NAMALWA (cell line): ENCODE measurements around the gene FAM78A.

Source experiments
- DNase-seq: peaks from one replicate; pipeline ENCODE4 v3.0.0-alpha.2; 2015; ENCODE audit warnings: low spot score

Gene FAM78A

DNA sequence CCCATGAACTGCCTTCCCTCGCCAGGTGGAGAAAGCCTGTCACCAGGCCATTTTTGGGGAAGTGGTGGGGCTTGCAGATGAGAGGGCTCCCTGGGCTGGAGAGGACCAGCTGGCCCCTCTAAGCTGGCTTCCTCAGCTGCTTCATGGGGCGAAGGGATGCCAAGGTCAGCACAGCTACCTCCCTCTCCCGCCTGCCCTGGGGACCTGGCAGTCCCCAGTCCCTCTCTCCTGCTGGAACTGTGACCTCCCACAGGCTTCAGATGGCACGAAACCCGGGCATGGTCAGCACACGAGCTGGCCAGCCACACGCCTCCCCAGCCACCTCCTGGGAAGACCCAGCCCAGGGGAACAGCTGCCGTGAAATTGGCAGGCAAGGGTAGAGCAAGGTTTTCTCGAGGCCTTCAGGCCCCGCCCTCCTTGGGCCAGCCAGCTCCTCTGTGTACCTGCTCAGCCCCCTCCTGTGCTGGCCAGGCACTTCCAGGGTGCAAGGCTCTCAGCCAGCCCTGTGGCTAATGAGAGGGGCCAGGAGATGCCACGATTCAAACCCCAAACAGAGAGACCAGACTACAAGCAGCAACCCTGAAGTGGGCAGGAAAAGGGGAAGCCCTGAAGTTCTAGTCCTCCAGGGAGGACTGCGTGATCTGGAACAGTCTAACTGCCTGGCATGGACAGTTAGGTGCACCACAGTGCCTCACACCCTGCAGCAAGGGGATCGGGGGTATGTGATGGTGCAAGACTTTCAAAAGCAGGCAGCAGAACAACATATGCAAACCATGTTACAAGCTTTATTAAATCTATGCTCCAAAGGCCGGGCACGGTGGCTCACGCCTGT is 26.1 kb upstream of the FAM78A start:
- DNase-seq: no peak

DNA sequence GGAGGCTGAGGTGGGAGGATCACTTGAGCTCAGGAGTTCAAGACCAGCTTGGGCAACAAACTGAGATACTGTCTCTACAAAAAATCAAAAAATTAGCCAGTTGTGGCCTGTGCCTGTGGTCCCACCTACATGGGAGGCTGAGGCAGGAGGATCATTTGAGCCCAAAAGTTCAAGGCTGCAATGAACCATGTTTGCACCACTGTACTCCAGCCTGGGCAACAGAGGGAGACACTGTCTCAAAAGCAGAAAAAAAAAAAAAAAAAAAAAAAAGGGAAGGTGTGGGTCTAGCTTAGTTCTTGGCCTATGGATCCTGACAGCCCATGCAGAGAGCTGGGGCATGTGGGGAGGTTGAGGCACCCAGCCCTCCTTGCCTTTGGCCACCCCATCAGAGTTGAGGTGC is 24.1 kb upstream of the FAM78A start:
- no peak for DNase-seq

DNA sequence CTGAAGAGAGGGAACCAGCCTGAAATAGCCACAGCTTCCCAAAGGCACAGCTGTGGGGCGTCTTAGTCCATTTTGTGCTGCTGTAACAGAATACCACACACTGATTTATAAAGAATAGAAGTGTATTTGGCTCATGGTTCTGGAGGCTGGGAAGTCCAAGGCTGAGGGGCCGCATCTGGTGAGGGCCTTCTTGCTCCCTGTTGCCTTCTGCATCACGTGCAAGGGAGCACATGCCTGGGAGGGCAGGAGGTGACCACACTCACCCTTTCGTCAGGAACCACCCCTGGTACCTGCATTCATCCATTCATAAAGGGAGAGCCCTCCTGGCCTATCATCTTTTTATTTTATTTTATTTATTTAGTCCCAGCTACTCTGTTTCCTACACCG is 23.6 kb upstream of the FAM78A start:
- DNase-seq: no peak

DNA sequence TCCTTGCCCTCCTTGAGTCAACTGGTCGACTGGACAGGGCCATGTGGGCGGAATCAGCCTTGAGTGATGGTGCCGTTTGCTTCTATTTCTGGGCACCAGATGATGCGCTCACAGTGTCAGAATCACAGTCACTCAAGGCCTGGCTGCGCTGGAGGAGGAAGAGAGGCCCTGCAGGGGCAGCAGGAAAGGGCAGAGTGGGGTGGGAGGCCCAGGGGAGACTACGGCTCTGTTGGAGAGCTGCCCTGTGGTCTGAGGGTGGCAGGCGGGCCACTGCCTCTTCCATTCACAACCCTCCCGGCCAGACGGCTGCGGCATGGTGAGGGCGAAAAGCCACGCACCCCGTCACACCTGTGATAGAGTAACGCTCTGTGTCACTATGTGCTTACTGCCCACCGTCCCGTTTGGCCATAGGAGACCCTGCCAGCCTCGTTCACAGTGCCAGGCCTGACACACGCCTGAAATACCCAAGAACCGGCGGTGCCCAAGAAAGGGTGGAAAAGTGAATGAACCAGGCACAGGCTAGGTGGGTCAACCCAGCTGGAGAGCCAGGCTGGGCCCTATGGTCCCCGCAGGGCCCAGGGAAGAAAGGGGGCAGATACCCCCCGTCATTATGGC is 23.1 kb upstream of the FAM78A start:
- no peak for DNase-seq

DNA sequence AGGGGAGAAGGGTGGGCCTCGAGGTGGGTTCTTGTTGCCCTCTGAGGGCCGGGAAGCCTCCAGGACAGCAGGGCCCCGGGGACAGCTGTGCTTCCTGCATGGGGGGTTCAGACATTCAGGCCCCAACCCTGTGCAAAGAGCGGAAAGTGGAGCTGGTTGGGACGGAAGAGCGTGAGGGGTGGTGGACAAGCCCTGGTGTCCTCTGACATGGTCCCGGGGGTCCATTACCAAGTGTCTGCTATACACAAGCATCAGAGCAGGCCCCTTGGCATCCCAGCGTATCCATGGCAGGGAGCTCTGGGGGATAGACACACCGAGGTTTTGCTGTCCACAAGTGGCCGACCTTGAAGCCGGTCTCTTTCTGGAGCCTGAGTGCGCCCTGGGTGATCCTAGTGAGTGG is 22.5 kb upstream of the FAM78A start:
- no peak for DNase-seq

DNA sequence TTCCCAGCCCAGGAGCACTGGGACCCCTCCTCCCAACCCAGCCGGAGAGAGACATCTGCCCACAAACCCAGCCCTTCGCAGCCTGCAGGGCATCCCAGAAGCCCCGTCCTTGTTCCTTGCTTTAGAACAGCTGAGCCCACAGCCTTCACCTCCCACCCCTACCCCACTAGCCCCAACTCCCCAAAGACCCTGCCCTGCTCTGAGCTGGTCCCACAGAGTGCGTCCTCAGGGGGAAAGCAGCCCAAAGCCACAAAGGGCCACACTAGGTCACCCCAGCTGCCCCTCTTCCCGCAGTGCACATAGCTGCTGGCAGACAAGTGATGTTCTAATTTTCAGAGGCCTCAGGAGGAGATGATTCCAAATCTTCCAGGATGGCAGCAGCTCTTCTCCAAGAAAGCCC is 22.0 kb upstream of the FAM78A start:
- DNase-seq: no peak

DNA sequence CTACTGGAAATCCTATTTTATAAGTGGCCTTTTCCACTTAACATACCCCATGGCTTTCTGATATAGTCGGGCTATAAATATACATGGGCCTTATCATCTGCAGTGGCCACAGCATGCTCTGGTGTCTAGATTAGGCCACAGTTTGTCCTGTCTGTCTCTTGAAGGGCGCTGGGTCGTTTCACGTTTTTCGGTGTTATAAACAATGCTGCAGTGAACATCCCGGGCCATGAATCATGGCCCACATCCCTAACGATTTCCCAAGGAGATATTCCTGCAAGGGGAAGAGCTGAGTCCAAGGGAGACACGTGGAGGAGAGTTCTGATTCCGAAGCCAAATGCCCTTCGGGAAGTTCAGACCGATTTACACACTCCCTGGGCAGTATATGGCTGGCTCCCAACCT is 21.6 kb upstream of the FAM78A start:
- DNase-seq: no peak

- DNase-seq: no peak
These were observed 20.7 kb upstream of the FAM78A start for GRCh38 chr9:131296906-131297500.

DNA sequence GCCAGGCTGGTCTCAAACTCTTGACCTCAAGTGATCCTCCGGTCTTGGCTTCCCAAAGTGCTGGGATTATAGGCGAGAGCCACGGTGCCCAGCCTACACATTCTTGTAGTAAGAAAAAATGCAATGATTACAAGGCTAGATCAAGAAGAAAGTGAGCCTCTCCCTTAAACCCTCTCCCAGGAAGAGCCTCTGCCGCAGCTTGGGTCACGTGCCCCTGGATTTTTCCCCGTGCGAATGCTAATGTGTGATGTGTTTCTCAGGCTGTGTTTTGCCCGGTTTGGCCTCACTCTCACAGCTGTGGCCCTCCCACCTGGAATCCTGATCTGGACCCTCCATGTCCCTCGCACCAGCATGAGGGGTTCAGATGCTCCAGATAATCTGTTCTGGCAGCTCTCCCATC is 20.1 kb upstream of the FAM78A start:
- DNase-seq: no peak

DNA sequence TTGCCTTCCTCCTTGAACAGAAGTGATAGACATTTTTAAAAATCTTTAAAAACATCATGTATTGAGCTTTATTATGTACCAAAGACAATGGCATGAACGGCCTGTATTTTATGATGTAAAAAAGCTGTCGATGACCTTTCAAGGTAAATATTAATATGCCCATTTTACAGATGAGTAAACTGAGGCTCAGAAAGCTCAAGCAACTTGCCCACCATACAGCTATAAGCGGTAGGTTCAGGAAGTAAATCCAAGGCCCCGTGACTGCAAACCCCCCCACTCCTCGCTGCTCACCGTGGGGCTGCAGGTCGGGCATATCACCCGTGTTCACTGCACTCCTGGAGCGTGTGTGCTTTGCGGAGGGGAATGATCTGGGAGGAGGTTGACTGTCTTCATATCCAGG is 16.6 kb upstream of the FAM78A start:
- no peak for DNase-seq

- DNase-seq: no peak
These were observed 15.5 kb upstream of the FAM78A start for GRCh38 chr9:131291795-131292315.

DNA sequence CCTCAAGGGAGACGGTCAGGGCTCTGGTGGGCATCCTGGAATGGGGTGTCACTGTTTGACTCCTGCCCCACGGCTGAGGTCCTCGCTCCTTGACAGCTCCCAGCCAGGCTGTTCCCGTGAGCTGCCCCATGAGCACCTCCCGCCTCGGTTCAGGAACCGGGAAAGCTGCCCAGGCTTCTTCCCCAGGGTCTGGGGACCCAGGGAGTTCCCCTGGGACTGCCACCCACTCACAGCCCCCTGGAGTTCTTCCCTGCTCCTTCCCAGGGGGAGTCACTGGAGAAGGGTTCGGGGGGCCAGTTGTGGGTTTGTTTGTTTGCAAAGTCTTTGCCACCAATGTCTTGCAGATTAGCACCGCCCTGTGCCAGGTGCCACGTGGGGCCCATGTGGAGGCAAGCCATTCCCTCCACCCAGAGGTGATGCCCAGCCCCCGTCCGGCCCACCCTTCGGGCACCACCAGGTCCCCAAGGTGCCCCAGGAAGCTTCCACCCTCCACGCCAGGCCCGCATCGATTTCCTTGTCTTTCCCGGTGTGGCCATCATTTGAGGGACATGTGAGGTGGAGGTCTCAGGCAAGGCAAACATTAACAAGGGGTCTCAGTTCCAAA is 14.6 kb upstream of the FAM78A start:
- no peak for DNase-seq

DNA sequence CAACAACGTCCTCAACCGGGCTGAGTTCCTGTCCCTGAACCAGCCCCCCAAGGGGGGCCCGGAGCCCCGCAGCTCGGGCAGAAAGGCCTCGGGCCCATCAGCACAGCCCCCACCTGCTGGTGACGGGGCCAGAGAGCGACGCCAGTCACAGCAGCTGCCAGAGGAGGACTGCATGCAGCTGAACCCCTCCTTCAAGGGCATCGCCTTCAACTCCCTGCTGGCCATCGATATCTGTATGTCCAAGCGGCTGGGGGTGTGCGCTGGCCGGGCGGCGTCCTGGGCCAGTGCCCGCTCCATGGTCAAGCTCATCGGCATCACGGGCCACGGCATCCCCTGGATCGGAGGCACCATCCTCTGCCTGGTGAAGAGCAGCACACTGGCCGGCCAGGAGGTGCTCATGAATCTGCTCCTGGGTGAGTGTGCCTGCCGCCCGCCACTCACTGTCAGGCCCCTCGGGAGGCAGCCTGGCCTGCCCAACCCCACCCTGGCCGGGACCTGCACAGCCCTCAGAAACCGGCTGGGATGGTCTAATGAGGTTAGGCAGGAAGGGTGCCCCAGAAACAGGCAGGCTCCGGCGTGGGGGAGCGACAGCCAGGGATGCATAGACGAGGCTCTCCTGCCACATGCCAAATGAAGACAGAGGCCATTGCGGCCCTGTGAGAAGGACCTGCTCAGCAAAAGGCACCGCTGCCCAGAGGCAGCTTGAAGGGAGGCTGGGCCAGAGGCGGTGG is 13.9 kb upstream of the FAM78A start:
- no peak for DNase-seq

GRCh38 chr9:131289301-131290035 is 13.2 kb upstream of the FAM78A start, which contains the start of gene PLPP7:
Gene PLPP7 (plus strand): TSS chr9:131289723. CDS start chr9:131289998, 275 bp downstream.
- peak; percentile 23 for DNase-seq

DNA sequence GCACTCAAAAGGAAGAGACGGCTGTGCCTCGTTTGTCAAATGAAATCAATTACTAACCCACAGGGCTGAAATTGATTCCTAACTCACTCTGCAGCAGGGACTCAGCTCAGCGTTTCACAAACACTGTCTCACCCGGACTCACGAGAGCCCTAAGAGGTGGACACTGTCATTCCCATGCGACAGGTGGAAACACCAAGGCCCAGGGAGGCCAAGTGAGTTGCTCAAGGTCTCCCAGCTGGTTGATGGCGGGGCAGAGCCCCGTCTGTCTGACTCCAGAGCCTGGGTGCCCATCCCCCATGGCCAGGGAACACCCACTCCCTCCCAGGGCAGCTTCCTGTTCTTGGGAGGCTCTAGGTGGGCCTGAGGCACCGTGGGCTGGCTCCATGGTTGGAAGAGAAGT is 11.9 kb upstream of the FAM78A start:
- no peak for DNase-seq

DNA sequence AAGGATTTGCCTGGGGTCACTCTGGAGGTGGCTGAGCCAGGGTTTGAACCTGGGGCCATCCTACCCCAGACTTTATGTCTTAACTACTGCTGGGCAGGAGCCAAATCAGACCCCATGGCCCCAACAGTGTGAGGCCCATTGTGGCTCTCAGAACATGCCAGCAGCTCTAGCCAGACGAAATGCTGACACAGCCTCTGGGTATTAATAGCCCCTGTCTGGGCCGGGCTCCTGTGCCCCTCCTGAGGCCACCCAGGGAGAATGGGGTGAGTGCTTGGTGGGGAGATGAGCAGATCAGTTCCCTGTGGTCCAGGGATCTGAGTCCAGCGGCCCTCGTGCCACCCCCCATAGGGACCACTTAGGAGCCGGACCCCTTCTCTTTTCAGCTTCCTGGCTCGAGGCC is 11.0 kb upstream of the FAM78A start:
- no peak for DNase-seq

GRCh38 chr9:131284856-131285255 is 8.5 kb upstream of the FAM78A start:
- DNase-seq: no peak

DNA sequence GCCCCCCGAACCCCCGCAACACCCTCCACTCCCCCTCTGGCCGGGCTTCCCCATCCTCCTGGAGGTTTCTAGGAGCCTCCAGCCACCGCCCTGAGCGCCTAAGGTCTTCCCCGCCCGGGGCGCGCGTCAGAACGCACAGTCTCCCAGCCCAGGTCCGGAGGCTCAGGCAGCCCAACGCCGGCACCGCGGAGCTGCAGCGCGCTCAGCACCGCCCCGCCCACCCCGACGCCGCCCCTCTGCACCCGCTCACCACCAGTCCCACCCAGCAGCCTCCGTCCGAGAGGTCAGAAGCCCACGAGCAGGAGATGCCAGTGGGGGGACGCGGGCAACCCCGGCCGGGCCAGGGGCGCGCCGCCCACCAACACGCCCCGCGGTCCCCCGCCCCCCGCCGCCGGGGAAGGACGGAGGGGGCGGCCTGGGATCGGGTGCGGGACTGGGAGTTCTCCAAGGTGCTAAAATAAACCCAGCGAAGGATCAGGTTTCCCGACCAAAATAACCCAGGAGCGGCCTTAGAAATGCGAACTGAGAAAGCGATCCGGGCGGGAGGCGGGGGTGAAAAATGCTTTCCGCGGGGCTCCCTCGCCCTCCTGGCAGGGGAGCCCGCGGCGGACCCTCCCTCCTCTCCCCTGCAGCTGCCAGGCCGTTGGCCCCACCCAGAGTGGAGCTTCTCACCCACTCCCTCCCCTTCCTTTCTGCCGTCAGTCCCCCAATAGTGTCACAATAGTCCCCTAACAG is 6.5 kb upstream of the FAM78A start:
- DNase-seq: no peak

DNA sequence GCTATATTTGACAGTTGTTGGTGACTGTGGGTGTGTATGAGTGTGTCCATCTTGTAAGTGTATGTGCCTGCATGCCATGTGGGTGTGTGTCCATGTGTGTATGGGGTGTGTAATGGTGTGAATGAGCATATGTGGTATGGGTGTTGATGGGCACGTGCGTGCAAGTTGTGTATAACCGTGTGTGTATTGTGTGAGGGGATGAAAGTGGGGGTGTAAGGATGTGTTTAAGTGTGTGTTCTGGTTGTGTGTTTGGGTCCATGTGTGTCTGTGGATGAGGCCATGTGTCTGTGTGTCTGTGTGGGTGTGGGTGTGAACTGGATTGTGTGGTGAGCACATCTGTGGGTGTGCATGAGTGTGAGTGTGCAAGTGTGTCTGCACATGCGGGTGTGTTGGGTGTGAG is 5.9 kb upstream of the FAM78A start:
- no peak for DNase-seq

DNA sequence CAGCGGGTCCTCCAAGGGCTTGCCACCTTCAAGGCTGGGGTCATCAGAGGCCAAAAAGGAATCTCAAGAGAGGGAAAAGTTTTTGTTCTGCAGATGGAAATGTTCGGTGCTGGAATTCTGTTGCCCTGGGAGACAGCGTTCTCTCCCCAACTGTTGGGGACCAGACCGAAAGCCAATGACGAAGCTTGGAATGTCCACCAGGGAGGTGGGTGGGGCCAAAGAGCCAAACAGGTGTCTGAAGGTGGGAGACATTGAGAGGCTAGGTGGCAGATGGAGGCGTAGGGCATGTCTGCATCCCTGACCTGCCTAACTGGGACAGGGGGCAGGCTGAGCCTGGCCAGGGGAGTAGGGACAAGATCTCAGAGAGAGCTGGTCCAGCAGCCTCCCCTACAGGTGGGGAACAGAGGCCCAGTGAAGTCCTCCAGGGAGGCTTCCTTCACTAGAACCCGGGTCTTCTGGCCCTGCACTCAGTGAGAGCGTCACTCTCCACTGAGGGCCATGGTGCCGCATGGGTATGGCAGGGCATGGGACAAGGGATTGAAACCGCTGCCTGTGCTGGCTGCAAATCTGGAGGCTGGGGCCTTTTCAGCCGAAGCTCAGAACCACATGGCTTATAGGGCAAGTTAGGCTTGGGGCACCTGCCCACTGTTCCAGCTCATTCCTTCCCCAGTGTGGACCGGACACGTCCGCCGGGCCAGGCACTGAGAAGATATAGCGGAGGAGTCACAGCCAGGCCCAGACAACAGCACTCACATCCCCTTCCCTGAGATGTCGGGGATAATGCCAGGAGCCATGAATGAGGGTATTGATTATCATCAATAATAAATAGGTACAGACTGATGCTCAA is 5.0 kb upstream of the FAM78A start:
- no peak for DNase-seq
